Endometrium (tissue), 2 donors: ENCODE measurements around the gene ATP5ME.

Experiments
- FAIRE-seq: peaks from 2 replicates; lab custom pipeline; 2012; peaks lifted over from hg19 to GRCh38; lab: Jason Lieb, UNC
- donor health status: control.
- donor health status: control.

Gene ATP5ME

DNA sequence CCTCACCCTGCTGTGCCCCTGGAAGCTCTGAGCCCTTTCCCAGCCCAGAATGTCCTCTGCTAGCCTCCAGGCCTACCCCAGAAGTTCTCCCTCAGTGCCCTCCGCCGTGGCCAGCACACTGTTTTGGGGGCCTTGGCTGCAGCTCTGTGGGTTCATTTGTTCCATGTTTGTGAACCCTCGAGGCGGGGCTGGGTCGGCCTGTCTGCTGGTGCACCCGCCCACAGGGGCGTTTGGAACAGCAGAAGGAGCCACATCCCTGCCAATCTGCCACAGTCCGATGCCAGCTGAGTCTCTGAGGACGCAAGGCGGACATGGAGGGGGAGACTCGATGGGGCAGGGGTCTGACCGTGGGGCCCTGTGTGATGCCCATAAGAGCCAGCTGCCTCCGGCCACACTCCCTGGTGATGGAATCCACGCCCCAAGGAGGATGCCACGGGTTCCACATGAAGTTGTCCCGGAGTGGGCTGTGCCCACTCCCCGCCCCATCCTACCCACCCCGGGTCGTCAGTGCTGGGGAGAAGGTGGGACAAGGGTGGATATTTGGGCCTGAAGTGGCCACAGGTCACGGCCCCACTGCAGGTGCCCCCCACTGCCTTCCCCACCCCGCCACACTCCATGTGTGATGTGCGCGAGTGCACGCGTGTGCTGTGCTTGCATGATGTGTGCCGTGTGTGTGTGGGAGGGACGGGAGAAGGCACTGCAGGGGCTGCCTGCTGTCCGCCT lies 7.1 kb downstream of the ATP5ME start:
- FAIRE-seq: no peak

DNA sequence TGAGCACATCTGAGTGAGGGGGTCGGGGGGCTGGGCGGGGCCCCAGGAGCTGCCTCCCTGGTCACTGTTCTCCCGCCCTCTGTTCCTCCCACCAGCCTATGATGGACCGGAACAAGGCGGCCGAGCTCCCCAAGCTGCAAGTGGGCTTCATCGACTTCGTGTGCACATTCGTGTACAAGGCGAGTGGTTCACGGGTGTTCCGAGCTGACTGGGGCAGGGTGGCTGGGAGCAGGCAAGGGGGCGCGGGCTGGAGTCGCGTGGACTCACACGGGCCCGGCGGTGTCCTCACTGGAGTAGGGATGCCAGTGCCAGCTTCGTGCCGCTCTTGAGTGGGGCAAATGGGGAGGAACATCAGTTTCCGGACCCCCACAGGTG lies 7.7 kb downstream of the ATP5ME start:
- no peak for FAIRE-seq

DNA sequence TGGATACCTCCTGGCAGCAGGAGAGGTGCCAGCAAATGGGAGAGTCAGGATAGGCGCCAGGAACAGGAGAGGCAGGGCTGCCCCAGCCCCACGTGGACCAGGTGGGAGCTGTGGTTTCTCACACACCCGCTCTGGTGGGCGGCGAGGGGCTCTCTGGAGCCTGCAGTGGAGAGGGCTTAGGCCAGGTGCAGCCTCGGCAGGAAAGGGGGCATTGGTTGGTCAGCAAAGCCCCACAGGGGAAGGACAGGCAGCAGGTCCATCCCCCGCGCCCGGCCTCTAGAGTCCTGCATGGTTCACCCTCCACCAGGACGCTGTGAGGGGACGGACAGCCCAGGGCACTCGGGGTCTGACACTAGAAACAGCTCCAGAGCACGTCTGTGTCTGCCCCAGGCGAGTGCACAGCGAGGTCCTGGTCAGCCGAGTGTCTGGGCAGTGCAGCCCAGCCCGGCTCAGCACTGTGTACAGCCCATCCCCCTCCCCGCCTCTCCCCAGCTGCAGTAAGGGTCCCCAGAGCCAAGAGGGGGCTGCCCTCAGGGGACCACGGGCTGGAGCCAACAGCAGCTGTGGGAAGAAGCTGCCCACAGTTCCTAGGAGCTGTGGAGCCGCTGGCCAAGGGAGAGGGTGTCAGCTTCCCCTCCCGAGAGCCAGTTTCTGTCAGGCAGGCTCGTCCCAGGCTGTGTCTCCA lies 8.2 kb downstream of the ATP5ME start:
- no peak for FAIRE-seq

DNA sequence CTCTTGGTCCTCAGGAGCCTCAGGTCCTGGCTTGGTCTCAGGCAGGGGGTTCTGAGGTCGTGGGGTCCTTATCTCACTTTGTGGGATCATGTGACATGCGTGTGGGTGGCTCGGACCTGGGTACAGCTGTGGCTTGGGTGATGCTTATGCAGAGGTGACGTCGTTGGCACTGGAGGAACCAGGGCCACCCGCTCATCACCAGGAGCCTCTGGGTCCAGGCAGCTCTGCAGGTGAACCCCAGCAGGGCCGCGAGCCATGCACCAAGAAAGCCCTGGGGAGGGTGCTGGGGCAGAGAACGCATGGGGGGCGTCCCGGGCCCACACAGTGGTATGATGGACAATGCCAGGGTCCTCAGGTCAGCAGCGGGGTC lies 8.7 kb downstream of the ATP5ME start:
- no peak for FAIRE-seq

DNA sequence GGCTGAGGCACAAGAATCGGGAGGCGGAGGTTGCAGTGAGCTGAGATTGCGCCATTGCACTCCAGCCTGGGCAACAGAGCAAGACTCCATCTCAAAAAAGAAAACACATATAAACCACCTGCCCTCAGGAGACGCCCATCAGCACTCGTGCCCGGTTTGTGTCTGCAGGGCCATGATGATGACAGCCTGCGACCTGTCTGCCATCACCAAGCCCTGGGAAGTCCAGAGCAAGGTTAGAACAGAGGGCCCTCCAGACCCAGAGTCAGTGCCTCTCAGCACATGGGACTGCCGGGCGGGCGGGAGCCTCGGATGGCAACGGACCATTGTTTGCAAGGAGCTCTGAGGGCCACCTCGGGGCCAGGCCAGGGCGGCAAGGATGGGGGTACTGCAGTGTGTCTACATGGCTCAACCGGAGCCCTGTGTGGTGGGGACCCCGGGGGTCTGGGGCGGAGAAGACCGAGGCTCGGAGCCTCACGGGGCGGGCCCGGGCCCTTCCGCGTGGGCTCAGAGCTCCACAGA lies 9.3 kb downstream of the ATP5ME start:
- no peak for FAIRE-seq

DNA sequence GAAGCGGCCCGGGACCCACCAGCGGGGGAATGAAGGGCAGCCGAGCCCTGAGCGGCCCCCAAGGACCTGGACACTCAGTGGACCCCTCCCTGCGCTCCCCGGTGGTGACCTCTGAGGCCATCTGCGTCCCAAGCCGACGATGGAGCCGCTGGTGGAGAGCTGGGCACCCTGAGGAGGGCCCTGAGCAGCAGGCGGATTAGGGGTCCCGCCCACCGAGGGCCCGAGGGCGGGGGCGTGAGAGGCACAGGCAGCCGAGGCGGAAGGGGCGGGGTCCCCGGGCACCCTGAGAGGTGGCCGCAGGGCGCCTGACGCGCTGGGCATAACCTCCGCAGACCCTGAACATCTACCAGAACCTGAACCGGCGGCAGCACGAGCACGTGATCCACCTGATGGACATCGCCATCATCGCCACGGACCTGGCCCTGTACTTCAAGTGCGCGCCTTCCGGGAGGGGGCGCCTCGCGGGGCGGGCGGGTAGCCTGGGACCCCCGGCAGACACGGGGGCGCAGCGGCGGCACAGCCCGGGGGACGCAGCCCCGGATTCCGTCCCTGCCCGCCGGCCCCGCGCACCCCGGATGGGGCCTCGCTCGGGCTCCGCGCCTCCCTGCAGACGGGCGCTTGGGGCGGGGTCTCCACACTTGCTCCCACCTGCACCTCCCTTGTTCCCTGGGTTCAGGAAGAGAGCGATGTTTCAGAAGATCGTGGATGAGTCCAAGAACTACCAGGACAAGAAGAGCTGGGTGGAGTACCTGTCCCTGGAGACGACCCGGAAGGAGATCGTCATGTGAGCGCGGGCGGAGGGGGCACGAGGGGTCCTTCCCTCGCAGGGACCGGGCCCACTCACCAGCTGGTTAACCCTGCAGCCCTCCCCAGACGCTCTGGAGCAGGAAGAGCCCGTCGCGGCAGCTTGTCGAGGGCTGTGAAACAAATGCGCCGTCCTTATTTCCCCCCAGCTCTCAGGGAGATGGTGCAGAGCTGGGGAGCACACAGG lies 10.3 kb downstream of the ATP5ME start:
- FAIRE-seq: no peak

DNA sequence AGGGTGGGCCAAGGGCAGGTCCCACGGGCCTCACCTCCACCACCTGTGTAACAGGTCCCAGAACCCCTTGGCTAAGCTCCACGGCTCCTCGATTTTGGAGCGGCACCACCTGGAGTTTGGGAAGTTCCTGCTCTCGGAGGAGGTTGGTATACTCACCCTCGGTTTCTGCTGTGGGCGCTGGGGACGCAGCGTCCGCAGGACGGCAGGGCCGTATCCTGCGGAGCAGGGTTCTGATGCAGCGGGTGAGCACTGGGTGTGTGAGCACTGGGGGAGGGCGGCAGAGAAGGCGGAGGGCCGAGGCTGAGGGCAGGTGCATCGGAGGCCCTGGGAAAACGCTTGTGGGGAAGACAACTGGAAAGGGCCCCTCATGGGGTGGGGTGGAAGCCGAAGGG lies 11.0 kb downstream of the ATP5ME start:
- no peak for FAIRE-seq

DNA sequence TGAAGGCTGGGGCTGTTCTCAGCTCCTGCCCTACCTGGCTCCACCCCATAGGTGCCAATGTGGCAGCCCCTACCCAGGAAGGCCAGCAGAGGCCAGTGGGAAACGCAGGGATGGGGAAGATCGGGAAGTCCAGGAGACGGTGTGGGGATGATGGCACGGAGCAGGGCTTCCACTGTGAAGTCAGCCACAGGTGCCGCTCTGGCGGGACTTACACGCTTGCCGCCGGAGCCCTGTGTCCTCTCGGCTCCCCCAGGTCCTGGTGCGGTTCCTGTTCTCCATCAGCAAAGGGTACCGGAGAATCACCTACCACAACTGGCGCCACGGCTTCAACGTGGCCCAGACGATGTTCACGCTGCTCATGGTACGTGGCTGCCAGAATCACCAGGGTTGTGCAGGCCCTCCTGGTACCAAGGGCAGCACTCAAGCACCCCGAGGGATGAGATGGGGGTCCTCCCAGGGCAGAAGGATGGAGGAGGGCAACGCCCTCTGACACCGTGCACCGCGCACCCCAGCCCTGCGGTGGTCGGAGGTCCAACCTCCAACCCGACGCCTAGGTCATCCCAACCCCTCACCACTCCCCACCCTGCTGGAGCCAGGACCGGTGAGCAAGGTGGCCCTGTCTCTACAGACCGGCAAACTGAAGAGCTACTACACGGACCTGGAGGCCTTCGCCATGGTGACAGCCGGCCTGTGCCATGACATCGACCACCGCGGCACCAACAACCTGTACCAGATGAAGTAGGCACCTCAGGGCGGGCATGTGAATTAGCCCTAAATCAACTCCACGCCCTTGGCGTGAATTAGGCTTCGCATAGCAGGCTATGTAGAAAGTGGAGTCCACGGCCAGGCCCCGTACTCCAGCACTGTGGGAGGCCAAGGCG lies 12.0 kb downstream of the ATP5ME start:
- FAIRE-seq: no peak

DNA sequence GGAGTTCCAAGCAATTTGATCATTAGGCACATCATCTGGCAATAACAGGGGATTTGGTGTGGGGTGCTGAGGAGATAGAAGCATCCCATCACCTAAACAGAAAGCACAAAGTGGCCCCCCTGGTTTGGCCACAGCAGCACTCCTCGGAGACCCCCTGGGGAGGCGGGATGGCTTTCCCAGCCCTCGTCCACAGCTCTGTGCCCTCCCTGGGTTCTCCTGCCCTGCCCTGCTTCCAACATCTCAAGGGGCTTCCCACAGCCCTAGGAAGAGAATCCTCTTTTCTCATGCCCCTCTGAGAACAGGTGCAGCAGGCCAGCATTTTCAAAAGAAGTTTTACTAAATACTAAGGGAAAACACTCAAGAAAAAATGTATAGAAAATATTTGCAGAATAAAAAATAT lies 12.8 kb downstream of the ATP5ME start:
- FAIRE-seq: no peak

DNA sequence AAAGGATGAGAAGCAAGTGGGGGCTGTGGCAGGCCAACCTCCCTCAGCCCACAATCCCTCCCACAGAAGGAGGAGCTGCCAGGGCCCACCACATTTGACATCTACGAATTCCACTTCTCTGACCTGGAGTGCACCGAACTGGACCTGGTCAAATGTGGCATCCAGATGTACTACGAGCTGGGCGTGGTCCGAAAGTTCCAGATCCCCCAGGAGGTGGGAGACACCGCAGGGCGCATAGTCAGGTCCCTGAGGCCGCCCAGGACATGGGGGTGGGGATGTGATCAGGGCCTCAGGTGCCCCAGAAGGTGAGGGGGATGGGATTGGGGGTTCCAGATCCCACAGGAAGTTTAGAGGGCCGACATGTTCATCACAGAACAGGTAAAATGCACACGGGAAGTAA lies 13.7 kb downstream of the ATP5ME start:
- FAIRE-seq: no peak

DNA sequence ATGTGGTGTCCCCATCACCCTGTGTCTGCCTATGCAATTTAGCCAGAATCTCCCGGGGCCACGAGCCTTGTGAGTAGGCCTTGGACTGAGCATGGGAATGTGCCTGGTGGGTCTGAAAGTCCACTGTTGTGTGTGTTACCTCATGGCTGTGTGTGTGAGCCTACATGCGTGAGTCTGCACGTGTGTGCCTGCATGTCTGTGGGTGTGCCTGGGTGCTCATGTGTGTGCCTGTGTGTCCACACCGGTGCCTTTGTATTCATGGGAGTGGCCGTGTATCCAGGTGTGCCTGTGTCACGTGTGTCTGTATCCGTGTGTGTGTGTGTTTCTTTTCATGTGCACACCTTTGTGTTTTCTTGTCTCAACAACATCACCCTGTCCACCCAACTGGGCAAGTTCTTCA lies 14.2 kb downstream of the ATP5ME start:
- no peak for FAIRE-seq

DNA sequence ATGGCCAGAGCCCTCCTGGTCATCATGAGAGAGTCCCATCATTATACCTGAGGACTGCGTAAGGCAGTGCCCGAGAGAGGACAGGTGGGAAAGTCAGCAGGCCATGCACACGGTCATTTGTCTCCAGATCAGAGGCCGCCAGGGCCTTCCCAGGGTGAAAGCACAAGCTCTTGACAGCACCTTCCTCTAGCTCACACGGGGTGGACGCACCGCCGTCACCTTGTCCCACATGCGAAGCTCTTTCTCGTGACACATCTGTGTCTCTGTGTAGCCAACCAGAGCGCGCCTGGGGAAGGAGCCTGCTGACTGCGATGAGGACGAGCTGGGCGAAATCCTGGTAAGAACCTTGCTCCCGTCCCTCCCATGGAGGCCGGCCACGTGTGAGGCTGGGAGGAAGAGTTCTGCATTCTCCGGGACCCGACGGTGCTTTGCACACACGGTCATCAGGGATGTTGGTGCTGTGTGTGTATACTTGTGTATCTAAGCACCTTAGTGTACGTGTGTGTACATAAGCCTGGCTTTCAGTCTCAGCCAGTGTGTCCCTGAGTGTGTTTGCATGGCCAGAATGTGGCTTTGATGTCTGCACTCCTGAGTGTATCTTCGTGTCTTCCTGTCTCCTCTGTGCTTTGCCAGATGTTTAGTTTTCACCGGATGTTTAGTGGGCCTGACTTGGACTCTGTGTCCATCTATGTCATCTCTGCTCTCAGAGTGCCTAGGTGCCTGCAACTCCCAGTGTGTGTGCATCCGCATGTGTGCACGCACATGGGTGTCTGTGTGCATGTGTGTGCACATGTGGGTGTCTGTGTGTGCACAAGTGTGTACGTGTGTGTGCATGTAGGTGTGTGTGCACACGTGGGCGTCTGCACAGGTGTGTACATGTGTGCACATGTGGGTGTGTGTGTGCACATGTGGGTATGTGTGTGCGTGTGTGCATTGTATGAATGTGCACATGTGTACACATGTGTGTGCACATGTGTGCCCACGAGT lies 15.1 kb downstream of the ATP5ME start:
- no peak for FAIRE-seq

DNA sequence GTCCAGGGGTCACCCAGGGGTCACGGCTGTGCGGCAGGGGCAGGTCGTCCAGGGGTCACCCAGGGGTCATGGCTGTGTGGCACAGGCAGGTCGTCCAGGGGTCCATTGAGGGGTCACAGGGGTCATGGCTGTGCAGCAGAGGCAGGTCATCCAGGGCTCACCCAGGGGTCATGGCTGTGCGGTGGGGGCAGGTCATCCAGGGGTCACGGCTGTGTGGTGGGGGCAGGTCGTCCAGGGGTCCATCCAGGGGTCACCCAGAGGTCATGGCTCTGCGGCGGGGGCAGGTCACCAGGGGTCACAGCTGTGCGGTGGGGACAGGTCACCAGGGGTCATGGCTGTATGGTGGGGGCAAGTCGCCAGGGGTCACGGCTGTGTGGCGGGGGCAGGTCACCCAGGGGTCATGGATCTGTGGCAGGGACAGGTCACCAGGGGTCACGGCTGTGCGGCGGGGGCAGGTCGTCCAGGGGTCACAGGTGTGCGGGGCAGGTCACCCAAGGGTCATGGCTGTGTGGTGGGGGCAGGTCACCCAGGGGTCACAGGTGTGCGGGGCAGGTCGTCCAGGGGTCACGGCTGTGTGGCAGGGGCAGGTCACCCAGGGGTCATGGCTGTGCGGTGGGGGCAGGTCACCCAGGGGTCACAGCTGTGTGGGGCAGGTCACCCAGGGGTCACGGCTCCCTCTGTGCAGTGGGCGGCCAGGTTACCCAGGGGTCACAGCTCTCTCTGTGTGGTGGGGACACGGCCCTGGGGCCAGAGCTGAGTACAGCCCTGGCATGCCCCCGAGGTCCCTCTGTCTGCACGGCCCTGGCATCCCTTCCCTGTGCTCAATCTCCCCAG lies 16.0 kb downstream of the ATP5ME start:
- no peak for FAIRE-seq

DNA sequence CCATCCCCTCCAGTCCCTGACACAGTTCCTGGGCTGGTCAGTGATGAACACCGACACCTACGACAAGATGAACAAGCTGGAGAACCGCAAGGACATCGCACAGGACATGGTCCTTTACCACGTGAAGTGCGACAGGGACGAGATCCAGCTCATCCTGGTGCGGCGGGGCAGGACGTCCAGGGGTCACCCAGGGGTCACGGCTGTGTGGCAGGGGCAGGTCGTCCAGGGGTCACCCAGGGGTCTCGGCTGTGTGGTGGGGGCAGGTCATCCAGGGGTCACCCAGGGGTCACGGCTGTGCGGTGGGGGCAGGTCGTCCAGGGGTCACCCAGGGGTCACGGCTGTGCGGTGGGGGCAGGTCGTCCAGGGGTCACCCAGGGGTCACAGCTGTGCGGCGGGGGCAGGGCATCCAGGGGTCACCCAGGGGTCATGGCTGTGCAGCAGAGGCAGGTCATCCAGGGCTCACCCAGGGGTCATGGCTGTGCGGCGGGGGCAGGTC lies 16.7 kb downstream of the ATP5ME start:
- no peak for FAIRE-seq

DNA sequence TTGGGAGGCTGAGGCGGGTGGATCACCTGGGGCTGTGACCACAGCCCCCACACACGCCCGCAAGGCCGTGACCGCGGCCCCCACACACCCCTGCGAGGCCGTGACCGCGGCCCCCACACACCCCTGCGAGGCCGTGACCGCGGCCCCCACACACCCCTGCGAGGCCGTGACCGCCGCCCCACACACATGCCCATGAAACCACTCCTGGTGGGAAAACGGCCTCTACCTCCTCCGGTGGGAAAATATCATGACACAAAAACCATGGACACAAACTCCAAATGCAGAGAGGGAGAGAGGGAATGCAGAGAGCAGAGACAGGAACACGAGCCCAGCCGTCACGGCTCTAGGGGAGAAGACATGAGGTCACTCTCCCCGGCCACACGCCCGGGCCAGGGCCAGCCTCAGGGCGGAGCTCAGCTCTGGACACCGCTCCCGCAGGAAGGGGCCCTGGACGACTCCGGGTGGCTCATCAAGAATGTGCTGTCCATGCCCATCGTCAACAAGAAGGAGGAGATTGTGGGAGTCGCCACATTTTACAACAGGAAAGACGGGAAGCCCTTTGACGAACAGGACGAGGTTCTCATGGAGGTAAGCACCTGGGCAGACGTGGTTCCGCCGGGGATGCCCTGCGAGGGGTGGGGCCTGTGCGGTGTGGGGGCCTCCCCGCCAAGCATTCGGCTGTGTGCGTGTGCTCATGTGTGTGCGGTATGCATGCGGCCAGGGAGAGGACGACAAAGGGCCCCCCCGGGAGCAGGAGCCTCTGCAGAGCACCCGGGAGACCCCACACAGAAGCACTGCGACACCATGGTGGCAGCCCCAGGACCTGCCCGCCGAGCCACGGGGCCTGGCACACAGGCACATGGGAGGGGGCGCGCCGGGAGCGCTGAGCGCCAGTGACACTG lies 17.4 kb downstream of the ATP5ME start:
- FAIRE-seq: no peak

DNA sequence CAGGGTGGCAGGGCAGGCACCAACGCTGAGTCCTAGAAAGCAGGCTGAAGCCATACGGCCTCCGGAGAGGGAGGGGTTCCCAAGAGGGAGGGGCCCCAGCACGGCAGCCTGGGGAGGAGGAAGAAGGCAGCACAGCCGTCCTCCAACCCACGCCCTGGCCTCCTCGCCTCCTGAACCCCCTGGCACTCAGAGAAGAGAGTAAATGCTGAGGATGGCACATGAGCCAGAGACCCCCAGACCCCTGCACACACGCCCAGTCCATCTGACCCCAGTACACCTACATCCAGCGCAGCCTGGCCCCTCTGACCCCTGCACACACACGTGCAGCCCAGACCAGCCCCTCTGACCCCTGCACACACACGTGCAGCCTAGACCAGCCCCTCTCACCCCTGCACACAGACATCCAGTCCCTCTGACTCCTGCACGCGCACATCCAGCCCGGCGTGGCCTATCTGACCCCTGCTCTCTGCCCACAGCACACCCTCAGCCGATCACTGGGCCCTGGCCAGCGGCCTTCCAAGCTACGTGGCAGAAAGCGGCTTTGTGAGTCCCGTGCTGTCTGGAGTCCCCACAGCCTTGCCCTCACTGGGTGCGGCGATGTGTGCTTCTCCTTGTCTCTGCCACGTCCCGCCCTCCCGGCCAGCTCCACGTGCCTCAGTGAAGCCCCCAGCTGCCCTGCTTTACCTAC lies 18.5 kb downstream of the ATP5ME start:
- no peak for FAIRE-seq

DNA sequence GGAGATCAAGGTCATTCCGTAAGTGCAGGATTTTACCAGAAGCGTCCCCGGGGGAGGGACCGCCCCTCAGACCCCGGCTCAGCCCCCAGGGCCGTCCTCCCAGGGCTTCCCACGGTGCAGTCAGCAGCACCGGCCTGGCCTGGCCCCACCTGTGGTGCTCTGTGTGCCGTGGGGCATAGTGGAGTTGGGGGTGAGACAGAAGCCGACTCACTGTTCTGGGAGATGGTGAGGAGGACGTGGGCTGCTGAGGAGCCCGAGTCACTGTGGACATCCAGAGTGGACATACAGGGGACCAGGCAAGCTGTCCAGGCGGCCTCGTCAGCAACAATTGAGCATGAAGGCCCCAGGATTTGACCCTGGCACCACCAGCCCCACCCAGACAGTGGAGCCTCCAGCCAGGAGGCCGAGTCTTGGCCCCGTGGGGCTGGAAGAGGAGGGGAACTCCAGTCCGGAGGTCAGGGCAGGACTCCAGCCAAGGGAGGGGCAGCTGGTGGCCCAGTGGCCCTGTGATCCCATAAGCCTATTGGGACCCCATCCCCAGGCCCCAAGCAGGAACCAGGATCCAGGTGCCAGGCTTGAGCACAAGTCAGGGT lies 19.1 kb downstream of the ATP5ME start:
- FAIRE-seq: no peak
